ENCODE data around the gene AMMECR1. TPM values are rescaled to one million over a fixed set of nuclear protein-coding genes. Genes with fewer than 3 reads are reported as not detected.

The AMMECR1 gene
- total RNA-seq, 2 donors from 2014 or later = 3.7 to 4.8 TPM

- no peak overlapping the region for H3K4me3 ChIP-seq
- intact Hi-C loops (cut with DNase I) = loop anchor here (5.0 kb wide), 1 partner anchor 249 kb away; no protein-coding TSS in a partner anchor
- H3K27me3 ChIP-seq (replicated peaks; ENCODE audit: insufficient read depth) = no peaks in the 10 kb centered on the region
- H3K27ac ChIP-seq = no peak overlapping the region
- H3K9me3 ChIP-seq = no peaks in the 10 kb centered on the region
- no peaks in the 10 kb centered on the region for H3K4me1 ChIP-seq (replicated peaks)
- H3K36me3 ChIP-seq = no peaks in the 10 kb centered on the region
- TF ChIP-seq POLR2AphosphoS5 (IDR thresholded peaks at IDR 0.05) (no peak), CTCF (IDR thresholded peaks at IDR 0.05) (no peak), POLR2A (IDR thresholded peaks at IDR 0.05) (no peak)
- WGBS = 29% methylated on average over 3 of the region's 3 CpGs
- no peak for DNase-seq (ENCODE audit: low spot score)
These were observed 154.4 kb downstream of the AMMECR1 start for GRCh38 chrX:110163488-110163887.

- 53% methylated on average over 1 of the region's 1 CpG for WGBS
- no peak for DNase-seq (ENCODE audit: low spot score)
- Histone ChIP-seq H3K27me3 (replicated peaks; ENCODE audit: insufficient read depth) (no peaks in the 10 kb centered on the region), H3K9me3 (no peaks in the 10 kb centered on the region), H3K36me3 (no peaks in the 10 kb centered on the region), H3K27ac (no peak overlapping the region), H3K4me1 (replicated peaks) (no peaks in the 10 kb centered on the region), H3K4me3 (no peak overlapping the region)
- intact Hi-C loops (cut with DNase I) = loop anchor here (5.0 kb wide), 1 partner anchor 249 kb away; no protein-coding TSS in a partner anchor
- TF ChIP-seq POLR2AphosphoS5 (IDR thresholded peaks at IDR 0.05) = no peak
- no peak for TF ChIP-seq POLR2A (IDR thresholded peaks at IDR 0.05)
- TF ChIP-seq CTCF (IDR thresholded peaks at IDR 0.05) = no peak
These were observed 155.0 kb downstream of the AMMECR1 start for GRCh38 chrX:110162867-110163266.

GRCh38 chrX:110162131-110162530 lies 155.8 kb downstream of the AMMECR1 start:
- 100% methylated on average over 1 of the region's 1 CpG for WGBS
- no peak for DNase-seq (ENCODE audit: low spot score)
- intact Hi-C loops (cut with DNase I) = loop anchor here (5.0 kb wide), 1 partner anchor 250 kb away; no protein-coding TSS in a partner anchor
- TF ChIP-seq CTCF (IDR thresholded peaks at IDR 0.05) (no peak), POLR2AphosphoS5 (IDR thresholded peaks at IDR 0.05) (no peak), POLR2A (IDR thresholded peaks at IDR 0.05) (no peak)
- Histone ChIP-seq H3K4me3 (no peak overlapping the region), H3K27ac (no peak overlapping the region), H3K4me1 (replicated peaks) (no peaks in the 10 kb centered on the region), H3K9me3 (no peaks in the 10 kb centered on the region), H3K27me3 (replicated peaks; ENCODE audit: insufficient read depth) (no peaks in the 10 kb centered on the region), H3K36me3 (no peaks in the 10 kb centered on the region)

- TF ChIP-seq CTCF (IDR thresholded peaks at IDR 0.05) (no peak), POLR2AphosphoS5 (IDR thresholded peaks at IDR 0.05) (no peak), POLR2A (IDR thresholded peaks at IDR 0.05) (no peak)
- DNase-seq (ENCODE audit: low spot score) = no peak
- no CpG with 5 or more reads among the region's 1 CpG for WGBS
- Histone ChIP-seq H3K27ac (no peak overlapping the region), H3K9me3 (no peaks in the 10 kb centered on the region), H3K4me3 (no peak overlapping the region), H3K27me3 (replicated peaks; ENCODE audit: insufficient read depth) (no peaks in the 10 kb centered on the region), H3K36me3 (no peaks in the 10 kb centered on the region), H3K4me1 (replicated peaks) (no peaks in the 10 kb centered on the region)
- intact Hi-C loops (cut with DNase I) = loop anchor here (5.0 kb wide), 1 partner anchor 251 kb away; no protein-coding TSS in a partner anchor
These were observed 156.6 kb downstream of the AMMECR1 start for GRCh38 chrX:110161361-110161686.

- Histone ChIP-seq H3K36me3 (no peaks in the 10 kb centered on the region), H3K27ac (no peak overlapping the region), H3K27me3 (replicated peaks; ENCODE audit: insufficient read depth) (no peaks in the 10 kb centered on the region), H3K4me3 (no peak overlapping the region), H3K9me3 (no peaks in the 10 kb centered on the region), H3K4me1 (replicated peaks) (no peaks in the 10 kb centered on the region)
- 62% methylated on average over 2 of the region's 2 CpGs for WGBS
- DNase-seq (ENCODE audit: low spot score) = no peak
- intact Hi-C loops (cut with DNase I) = loop anchor here (5.0 kb wide), 1 partner anchor 252 kb away; no protein-coding TSS in a partner anchor
- no peak for TF ChIP-seq POLR2AphosphoS5 (IDR thresholded peaks at IDR 0.05)
- TF ChIP-seq CTCF (IDR thresholded peaks at IDR 0.05) = no peak
- TF ChIP-seq POLR2A (IDR thresholded peaks at IDR 0.05) = no peak
These were observed 158.0 kb downstream of the AMMECR1 start for GRCh38 chrX:110159865-110160264.

Data from prostate gland (tissue), 2 donors.